Naive thymus-derived CD4-positive, alpha-beta T cell (primary cell): Measurements from ENCODE around the gene GBX1. TPM values are rescaled to one million over a fixed set of nuclear protein-coding genes. Genes with fewer than 3 reads are reported as not detected.

Experiments used
- ATAC-seq: fragments of 150-1000 bp; cut with Tn5 transposase; 2 replicates; pipeline ENCODE4 v1.10.0; 2021; ENCODE audit warnings: mild to moderate bottlenecking, moderate library complexity
- CTCF ChIA-PET: fragments of 350-600 bp; sonication (Branson Sonifier 250); formaldehyde crosslinking; loops from one replicate; lab custom pipeline; 2021; ENCODE audit warnings: antibody characterized with exemption; lab: Charles Lee
- POLR2A ChIA-PET: fragments of 350-600 bp; sonication (Branson Sonifier 250); formaldehyde crosslinking; loops from one replicate; lab custom pipeline; 2021; ENCODE audit warnings: antibody characterized with exemption, inconsistent platforms; lab: Charles Lee
- DNase-seq, 9 donors: peaks; one replicate each; pipeline versions ENCODE4 v3.0.0 to v3.0.0-alpha.2; 2020 to 2022; ENCODE audit warnings: mixed read lengths in 1 of 9
- H3K27ac ChIP-seq: one replicate; pipeline ENCODE4 v1.7.0; 2013; ENCODE audit warnings: mild to moderate bottlenecking, low read depth, low read length, moderate library complexity
- H3K27me3 ChIP-seq, 2 donors: one replicate each; pipeline ENCODE4 v1.7.0; 2013; ENCODE audit warnings: low read length in 2 of 2, mild to moderate bottlenecking in 2 of 2, moderate library complexity in 2 of 2; ENCODE audit not compliant: control insufficient read depth in 2 of 2, insufficient read depth in 2 of 2
- H3K36me3 ChIP-seq, 3 experiments: 1 replicate in 2 of 3; 2 replicates in 1 of 3; pipeline ENCODE4 v1.7.0; 2013; ENCODE audit warnings: low read length in 3 of 3, mild to moderate bottlenecking in 3 of 3, moderate library complexity in 1 of 3; ENCODE audit not compliant: insufficient read depth in 3 of 3, control insufficient read depth in 2 of 3
- H3K4me1 ChIP-seq, 2 donors: one replicate each; pipeline ENCODE4 v1.7.0; 2013; ENCODE audit warnings: low read length in 2 of 2, mild to moderate bottlenecking in 2 of 2, moderate library complexity in 1 of 2; ENCODE audit not compliant: control insufficient read depth in 2 of 2, insufficient read depth in 2 of 2
- H3K4me3 ChIP-seq: 2 replicates; pipeline ENCODE4 v1.7.0; 2013; ENCODE audit warnings: mild to moderate bottlenecking, low read length
- H3K9me3 ChIP-seq, 3 experiments: 1 replicate in 2 of 3; 2 replicates in 1 of 3; pipeline ENCODE4 v1.7.0; 2013; ENCODE audit warnings: low read length in 3 of 3; ENCODE audit not compliant: control insufficient read depth in 2 of 3
- H3K27ac Mint-ChIP-seq, 9 donors: one replicate each; pipeline ENCODE4 v1.8.0; 2020 to 2022; ENCODE audit warnings: mixed read lengths in 9 of 9, mild to moderate bottlenecking in 8 of 9, moderate library complexity in 5 of 9, inconsistent platforms in 2 of 9
- H3K27me3 Mint-ChIP-seq, 5 donors: one replicate each; pipeline ENCODE4 v1.8.0; 2021 to 2022; ENCODE audit warnings: mixed read lengths in 5 of 5, mild to moderate bottlenecking in 1 of 5
- H3K36me3 Mint-ChIP-seq, 5 donors: one replicate each; pipeline ENCODE4 v1.8.0; 2020 to 2022; ENCODE audit warnings: mixed read lengths in 5 of 5, mild to moderate bottlenecking in 3 of 5, inconsistent platforms in 1 of 5
- H3K4me1 Mint-ChIP-seq, 7 donors: one replicate each; pipeline ENCODE4 v1.8.0; 2020 to 2022; ENCODE audit warnings: mixed read lengths in 7 of 7, mild to moderate bottlenecking in 3 of 7, inconsistent platforms in 1 of 7
- H3K4me3 Mint-ChIP-seq, 10 donors: one replicate each; pipeline ENCODE4 v1.8.0; 2020 to 2022; ENCODE audit warnings: mild to moderate bottlenecking in 10 of 10, mixed read lengths in 10 of 10, moderate library complexity in 6 of 10, inconsistent platforms in 2 of 10
- H3K9me3 Mint-ChIP-seq, 11 donors: one replicate each; pipeline ENCODE4 v1.8.0; 2020 to 2022; ENCODE audit warnings: mixed read lengths in 11 of 11, mild to moderate bottlenecking in 4 of 11, inconsistent platforms in 1 of 11, moderate library complexity in 1 of 11
- intact Hi-C, 2 donors: fragments of 100-400 bp; cut with micrococcal nuclease; formaldehyde crosslinking; loops; one replicate each; pipeline ENCODE4 v1.15.1; 2023
- polyA plus RNA-seq, 2 donors: library from polyadenylated mRNA; unstranded; fragments of 300-500 nt; fragmentation: Illumina TruSeq; gene quantifications; one replicate each; pipeline ENCODE4 v1.2.3, GENCODE V29; 2021
- total RNA-seq, 6 experiments: library from RNA in 5 of 6; stranded (reverse) in 5 of 6; gene quantifications; 1 replicate in 5 of 6; 2 replicates in 1 of 6; pipeline ENCODE4 v1.2.3 and lab custom pipeline; 2021 to 2026

GBX1 gene
- total and polyA plus RNA-seq, 7 experiments from 2014 or later, result not detected

- intact Hi-C loops, result no loop called here
- no peak for ATAC-seq
- no peak for DNase-seq
- H3K27ac ChIP-seq, result no peak overlapping the region
- H3K9me3 ChIP-seq, result no peaks in the 10 kb centered on the region
- Mint-ChIP-seq H3K4me1 (no peaks in the 10 kb centered on the region), H3K4me3 (no peak overlapping the region), H3K9me3 (no peaks in the 10 kb centered on the region), H3K27me3 (peaks cover 0 to 1% (median 0%) of the 10 kb centered on the region in 5 donors), H3K36me3 (peaks cover 0 to 9% (median 6%) of the 10 kb centered on the region in 5 donors), H3K27ac (no peak overlapping the region)
- H3K4me1 ChIP-seq, result no peaks in the 10 kb centered on the region
- no peak overlapping the region for H3K4me3 ChIP-seq
- no peaks in the 10 kb centered on the region for H3K27me3 ChIP-seq
- peaks cover 0 to 10% (median 0%) of the 10 kb centered on the region in 3 experiments for H3K36me3 ChIP-seq
- ChIA-PET CTCF (no interaction called here), POLR2A (no interaction called here)
Measured at GRCh38 chr7:151141855-151142685, 25.4 kb downstream of the GBX1 start.

GRCh38 chr7:151141311-151141854 is 26.1 kb downstream of the GBX1 start:
- CTCF ChIA-PET, result no interaction called here
- no peak for ATAC-seq

GRCh38 chr7:151140826-151141225 is 26.7 kb downstream of the GBX1 start:
- no peaks in the 10 kb centered on the region for H3K27me3 Mint-ChIP-seq

More at GRCh38 chr7:151141311-151141854, 26.1 kb downstream of the GBX1 start:
- Mint-ChIP-seq H3K36me3 (peaks cover 0 to 10% (median 6%) of the 10 kb centered on the region in 5 donors), H3K27me3 (no peaks in the 10 kb centered on the region), H3K4me3 (no peak overlapping the region), H3K4me1 (no peaks in the 10 kb centered on the region), H3K9me3 (no peaks in the 10 kb centered on the region), H3K27ac (no peak overlapping the region)
- intact Hi-C loops, result no loop called here
- Histone ChIP-seq H3K27me3 (no peaks in the 10 kb centered on the region), H3K27ac (no peak overlapping the region), H3K4me1 (no peaks in the 10 kb centered on the region), H3K9me3 (no peaks in the 10 kb centered on the region), H3K36me3 (peaks cover 0 to 10% (median 0%) of the 10 kb centered on the region in 3 experiments), H3K4me3 (no peak overlapping the region)
- POLR2A ChIA-PET, result no interaction called here
- peak in 1 of 9 donors; percentile 2 for DNase-seq

DNA sequence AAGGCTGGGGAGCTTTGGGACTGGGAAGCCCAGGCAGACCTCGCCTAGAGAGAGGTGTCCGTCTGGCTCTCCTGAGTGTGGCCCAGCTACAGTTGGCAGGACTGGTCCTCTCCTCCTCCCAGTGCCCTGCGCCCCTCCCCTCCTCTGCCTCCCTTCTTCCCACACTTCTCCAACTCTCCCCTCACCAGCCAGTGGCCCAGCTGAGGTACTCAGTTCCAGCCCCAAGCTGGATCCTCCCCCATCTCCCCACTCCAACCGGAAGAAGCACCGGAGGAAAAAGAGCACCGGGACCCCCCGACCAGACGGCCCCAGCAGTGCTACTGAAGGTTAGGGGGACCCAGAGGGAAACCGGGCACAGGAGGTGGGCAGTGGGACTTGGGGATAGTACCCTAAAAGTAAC is 27.7 kb downstream of the GBX1 start:
- no peaks in the 10 kb centered on the region for H3K4me1 Mint-ChIP-seq
- CTCF ChIA-PET, result no interaction called here
- Histone ChIP-seq H3K27me3 (no peaks in the 10 kb centered on the region), H3K36me3 (peaks cover 0 to 20% (median 0%) of the 10 kb centered on the region in 3 experiments), H3K9me3 (no peaks in the 10 kb centered on the region), H3K4me1 (no peaks in the 10 kb centered on the region), H3K4me3 (no peak overlapping the region), H3K27ac (no peak overlapping the region)
- no peaks in the 10 kb centered on the region for H3K27me3 Mint-ChIP-seq
- intact Hi-C loops, result no loop called here
- no peak for ATAC-seq
- no peak overlapping the region for H3K4me3 Mint-ChIP-seq
- no peaks in the 10 kb centered on the region for H3K9me3 Mint-ChIP-seq
- POLR2A ChIA-PET, result no interaction called here
- H3K27ac Mint-ChIP-seq, result no peak overlapping the region
- H3K36me3 Mint-ChIP-seq, result peaks cover 0 to 19% (median 6%) of the 10 kb centered on the region in 5 donors
- DNase-seq, result peak in 1 of 9 donors; percentile 4

More at GRCh38 chr7:151140826-151141225, 26.7 kb downstream of the GBX1 start:
- Mint-ChIP-seq H3K27ac (no peak overlapping the region), H3K36me3 (peaks cover 0 to 13% (median 6%) of the 10 kb centered on the region in 5 donors), H3K9me3 (no peaks in the 10 kb centered on the region), H3K4me1 (no peaks in the 10 kb centered on the region), H3K4me3 (no peak overlapping the region)
- H3K27ac ChIP-seq, result no peak overlapping the region
- ATAC-seq (no peak), DNase-seq (peak in 1 of 9 donors; percentile 16)
- H3K4me3 ChIP-seq, result no peak overlapping the region
- no peaks in the 10 kb centered on the region for H3K27me3 ChIP-seq
- H3K4me1 ChIP-seq, result no peaks in the 10 kb centered on the region
- H3K9me3 ChIP-seq, result no peaks in the 10 kb centered on the region
- CTCF ChIA-PET, result no interaction called here
- intact Hi-C loops, result no loop called here
- POLR2A ChIA-PET, result no interaction called here
- H3K36me3 ChIP-seq, result peaks cover 0 to 11% (median 0%) of the 10 kb centered on the region in 3 experiments

- intact Hi-C loops, result no loop called here
- Histone ChIP-seq H3K4me3 (no peak overlapping the region), H3K27ac (no peak overlapping the region), H3K9me3 (no peaks in the 10 kb centered on the region), H3K27me3 (no peaks in the 10 kb centered on the region), H3K4me1 (no peaks in the 10 kb centered on the region), H3K36me3 (peaks cover 0 to 24% (median 0%) of the 10 kb centered on the region in 3 experiments)
- POLR2A ChIA-PET, result no interaction called here
- Mint-ChIP-seq H3K4me3 (no peak overlapping the region), H3K27ac (no peak overlapping the region), H3K4me1 (no peaks in the 10 kb centered on the region), H3K36me3 (peaks cover 0 to 19% (median 6%) of the 10 kb centered on the region in 5 donors), H3K9me3 (no peaks in the 10 kb centered on the region), H3K27me3 (no peaks in the 10 kb centered on the region)
- ATAC-seq, result no peak
- CTCF ChIA-PET, result no interaction called here
- peak in 1 of 9 donors; percentile 16 for DNase-seq
Measured at GRCh38 chr7:151139071-151139790, 28.3 kb downstream of the GBX1 start.

GRCh38 chr7:151138153-151138851 is 29.2 kb downstream of the GBX1 start:
- no peaks in the 10 kb centered on the region for H3K4me1 Mint-ChIP-seq
- H3K9me3 Mint-ChIP-seq, result no peaks in the 10 kb centered on the region
- ATAC-seq, result no peak
- peaks cover 0 to 19% (median 5%) of the 10 kb centered on the region in 5 donors for H3K36me3 Mint-ChIP-seq
- intact Hi-C loops, result no loop called here
- DNase-seq, result no peak
- ChIA-PET POLR2A (no interaction called here), CTCF (no interaction called here)
- H3K4me3 Mint-ChIP-seq, result no peak overlapping the region
- H3K9me3 ChIP-seq, result no peaks in the 10 kb centered on the region
- H3K27me3 ChIP-seq, result no peaks in the 10 kb centered on the region
- H3K27ac Mint-ChIP-seq, result no peak overlapping the region
- H3K4me3 ChIP-seq, result no peak overlapping the region
- peaks cover 0 to 22% (median 0%) of the 10 kb centered on the region in 3 experiments for H3K36me3 ChIP-seq
- H3K27me3 Mint-ChIP-seq, result no peaks in the 10 kb centered on the region
- H3K4me1 ChIP-seq, result no peaks in the 10 kb centered on the region
- H3K27ac ChIP-seq, result no peak overlapping the region
